Measurements from ENCODE around the gene SIPA1L3.

SIPA1L3 gene

GRCh38 chr19:37954421-37954874 is 47.4 kb downstream of the SIPA1L3 start:
- no peak overlapping the region for H3K4me3 ChIP-seq (ENCODE audit: insufficient read depth, low read depth, low read length, poor library complexity, severe bottlenecking)
- H3K4me1 ChIP-seq (ENCODE audit: control insufficient read depth, insufficient read depth, low read length, poor library complexity, severe bottlenecking), result no peaks in the 10 kb centered on the region

GRCh38 chr19:37955986-37956385 is 49.0 kb downstream of the SIPA1L3 start:
- no peak overlapping the region for H3K4me3 ChIP-seq (ENCODE audit: insufficient read depth, low read depth, low read length, poor library complexity, severe bottlenecking)
- H3K9me3 ChIP-seq (ENCODE audit: control insufficient read depth, low read length), result no peaks in the 10 kb centered on the region
- no peak overlapping the region for H3K27ac ChIP-seq (ENCODE audit: insufficient read depth, low read length, poor library complexity, severe bottlenecking)
- H3K4me1 ChIP-seq (ENCODE audit: control insufficient read depth, insufficient read depth, low read length, poor library complexity, severe bottlenecking), result no peaks in the 10 kb centered on the region
- H3K36me3 ChIP-seq (ENCODE audit: control insufficient read depth, insufficient read depth, low read length), result no peaks in the 10 kb centered on the region
- DNase-seq, result no peak
- no peaks in the 10 kb centered on the region for H3K27me3 ChIP-seq (replicated peaks; ENCODE audit: control insufficient read depth, insufficient read depth, low read length, poor library complexity, severe bottlenecking)

More at GRCh38 chr19:37954421-37954874, 47.4 kb downstream of the SIPA1L3 start:
- Histone ChIP-seq H3K27me3 (replicated peaks; ENCODE audit: control insufficient read depth, insufficient read depth, low read length, poor library complexity, severe bottlenecking) (no peaks in the 10 kb centered on the region), H3K36me3 (ENCODE audit: control insufficient read depth, insufficient read depth, low read length) (no peaks in the 10 kb centered on the region), H3K9me3 (ENCODE audit: control insufficient read depth, low read length) (no peaks in the 10 kb centered on the region), H3K27ac (ENCODE audit: insufficient read depth, low read length, poor library complexity, severe bottlenecking) (no peak overlapping the region)
- no peak for DNase-seq

GRCh38 chr19:37957176-37957575 is 50.2 kb downstream of the SIPA1L3 start:
- Histone ChIP-seq H3K27me3 (replicated peaks; ENCODE audit: control insufficient read depth, insufficient read depth, low read length, poor library complexity, severe bottlenecking) (no peaks in the 10 kb centered on the region), H3K27ac (ENCODE audit: insufficient read depth, low read length, poor library complexity, severe bottlenecking) (no peak overlapping the region), H3K9me3 (ENCODE audit: control insufficient read depth, low read length) (no peaks in the 10 kb centered on the region), H3K36me3 (ENCODE audit: control insufficient read depth, insufficient read depth, low read length) (no peaks in the 10 kb centered on the region), H3K4me3 (ENCODE audit: insufficient read depth, low read depth, low read length, poor library complexity, severe bottlenecking) (no peak overlapping the region), H3K4me1 (ENCODE audit: control insufficient read depth, insufficient read depth, low read length, poor library complexity, severe bottlenecking) (no peaks in the 10 kb centered on the region)
- DNase-seq, result no peak

GRCh38 chr19:37959665-37960114 is 52.7 kb downstream of the SIPA1L3 start:
- H3K9me3 ChIP-seq (ENCODE audit: control insufficient read depth, low read length), result no peaks in the 10 kb centered on the region

GRCh38 chr19:37961198-37961597 is 54.2 kb downstream of the SIPA1L3 start:
- no peak overlapping the region for H3K4me3 ChIP-seq (ENCODE audit: insufficient read depth, low read depth, low read length, poor library complexity, severe bottlenecking)
- no peaks in the 10 kb centered on the region for H3K27me3 ChIP-seq (replicated peaks; ENCODE audit: control insufficient read depth, insufficient read depth, low read length, poor library complexity, severe bottlenecking)
- DNase-seq, result no peak
- H3K36me3 ChIP-seq (ENCODE audit: control insufficient read depth, insufficient read depth, low read length), result no peaks in the 10 kb centered on the region
- H3K27ac ChIP-seq (ENCODE audit: insufficient read depth, low read length, poor library complexity, severe bottlenecking), result no peak overlapping the region
- H3K4me1 ChIP-seq (ENCODE audit: control insufficient read depth, insufficient read depth, low read length, poor library complexity, severe bottlenecking), result no peaks in the 10 kb centered on the region
- H3K9me3 ChIP-seq (ENCODE audit: control insufficient read depth, low read length), result no peaks in the 10 kb centered on the region

More at GRCh38 chr19:37959665-37960114, 52.7 kb downstream of the SIPA1L3 start:
- Histone ChIP-seq H3K4me1 (ENCODE audit: control insufficient read depth, insufficient read depth, low read length, poor library complexity, severe bottlenecking) (no peaks in the 10 kb centered on the region), H3K27me3 (replicated peaks; ENCODE audit: control insufficient read depth, insufficient read depth, low read length, poor library complexity, severe bottlenecking) (no peaks in the 10 kb centered on the region), H3K36me3 (ENCODE audit: control insufficient read depth, insufficient read depth, low read length) (no peaks in the 10 kb centered on the region), H3K4me3 (ENCODE audit: insufficient read depth, low read depth, low read length, poor library complexity, severe bottlenecking) (no peak overlapping the region), H3K27ac (ENCODE audit: insufficient read depth, low read length, poor library complexity, severe bottlenecking) (no peak overlapping the region)
- no peak for DNase-seq

- H3K36me3 ChIP-seq (ENCODE audit: control insufficient read depth, insufficient read depth, low read length), result no peaks in the 10 kb centered on the region
- no peaks in the 10 kb centered on the region for H3K27me3 ChIP-seq (replicated peaks; ENCODE audit: control insufficient read depth, insufficient read depth, low read length, poor library complexity, severe bottlenecking)
- no peaks in the 10 kb centered on the region for H3K4me1 ChIP-seq (ENCODE audit: control insufficient read depth, insufficient read depth, low read length, poor library complexity, severe bottlenecking)
- no peaks in the 10 kb centered on the region for H3K9me3 ChIP-seq (ENCODE audit: control insufficient read depth, low read length)
- no peak overlapping the region for H3K27ac ChIP-seq (ENCODE audit: insufficient read depth, low read length, poor library complexity, severe bottlenecking)
- DNase-seq, result no peak
- no peak overlapping the region for H3K4me3 ChIP-seq (ENCODE audit: insufficient read depth, low read depth, low read length, poor library complexity, severe bottlenecking)
Measured at GRCh38 chr19:37963190-37963936, 56.4 kb downstream of the SIPA1L3 start.

GRCh38 chr19:37964109-37964508 is 57.1 kb downstream of the SIPA1L3 start:
- Histone ChIP-seq H3K9me3 (ENCODE audit: control insufficient read depth, low read length) (no peaks in the 10 kb centered on the region), H3K27ac (ENCODE audit: insufficient read depth, low read length, poor library complexity, severe bottlenecking) (no peak overlapping the region), H3K27me3 (replicated peaks; ENCODE audit: control insufficient read depth, insufficient read depth, low read length, poor library complexity, severe bottlenecking) (no peaks in the 10 kb centered on the region), H3K36me3 (ENCODE audit: control insufficient read depth, insufficient read depth, low read length) (no peaks in the 10 kb centered on the region), H3K4me3 (ENCODE audit: insufficient read depth, low read depth, low read length, poor library complexity, severe bottlenecking) (no peak overlapping the region), H3K4me1 (ENCODE audit: control insufficient read depth, insufficient read depth, low read length, poor library complexity, severe bottlenecking) (no peaks in the 10 kb centered on the region)
- DNase-seq, result no peak

- Histone ChIP-seq H3K4me1 (ENCODE audit: control insufficient read depth, insufficient read depth, low read length, poor library complexity, severe bottlenecking) (no peaks in the 10 kb centered on the region), H3K27ac (ENCODE audit: insufficient read depth, low read length, poor library complexity, severe bottlenecking) (no peak overlapping the region)
Measured at GRCh38 chr19:37966211-37966661, 59.2 kb downstream of the SIPA1L3 start.

GRCh38 chr19:37966662-37967231 is 59.7 kb downstream of the SIPA1L3 start:
- H3K27ac ChIP-seq (ENCODE audit: insufficient read depth, low read length, poor library complexity, severe bottlenecking), result no peak overlapping the region
- H3K27me3 ChIP-seq (replicated peaks; ENCODE audit: control insufficient read depth, insufficient read depth, low read length, poor library complexity, severe bottlenecking), result no peaks in the 10 kb centered on the region
- H3K4me3 ChIP-seq (ENCODE audit: insufficient read depth, low read depth, low read length, poor library complexity, severe bottlenecking), result no peak overlapping the region
- H3K9me3 ChIP-seq (ENCODE audit: control insufficient read depth, low read length), result no peaks in the 10 kb centered on the region
- no peak for DNase-seq
- no peaks in the 10 kb centered on the region for H3K4me1 ChIP-seq (ENCODE audit: control insufficient read depth, insufficient read depth, low read length, poor library complexity, severe bottlenecking)
- no peaks in the 10 kb centered on the region for H3K36me3 ChIP-seq (ENCODE audit: control insufficient read depth, insufficient read depth, low read length)

More at GRCh38 chr19:37966211-37966661, 59.2 kb downstream of the SIPA1L3 start:
- no peaks in the 10 kb centered on the region for H3K9me3 ChIP-seq (ENCODE audit: control insufficient read depth, low read length)
- no peak for DNase-seq
- no peak overlapping the region for H3K4me3 ChIP-seq (ENCODE audit: insufficient read depth, low read depth, low read length, poor library complexity, severe bottlenecking)
- no peaks in the 10 kb centered on the region for H3K36me3 ChIP-seq (ENCODE audit: control insufficient read depth, insufficient read depth, low read length)
- H3K27me3 ChIP-seq (replicated peaks; ENCODE audit: control insufficient read depth, insufficient read depth, low read length, poor library complexity, severe bottlenecking), result no peaks in the 10 kb centered on the region

GRCh38 chr19:37969695-37970094 is 62.7 kb downstream of the SIPA1L3 start:
- H3K4me1 ChIP-seq (ENCODE audit: control insufficient read depth, insufficient read depth, low read length, poor library complexity, severe bottlenecking), result no peaks in the 10 kb centered on the region
- no peak overlapping the region for H3K27ac ChIP-seq (ENCODE audit: insufficient read depth, low read length, poor library complexity, severe bottlenecking)
- H3K27me3 ChIP-seq (replicated peaks; ENCODE audit: control insufficient read depth, insufficient read depth, low read length, poor library complexity, severe bottlenecking), result no peaks in the 10 kb centered on the region
- no peaks in the 10 kb centered on the region for H3K9me3 ChIP-seq (ENCODE audit: control insufficient read depth, low read length)
- H3K4me3 ChIP-seq (ENCODE audit: insufficient read depth, low read depth, low read length, poor library complexity, severe bottlenecking), result no peak overlapping the region
- H3K36me3 ChIP-seq (ENCODE audit: control insufficient read depth, insufficient read depth, low read length), result no peaks in the 10 kb centered on the region
- DNase-seq, result no peak
